GM18505 (cell line): ENCODE measurements around the gene ADAT2.
"Not testable (repeated sequence)": the region's sequence is repeated elsewhere in the genome, so short reads cannot be mapped to it uniquely, and the experiment has no call there.

Experiments
- ATAC-seq: cut with Tn5 transposase; IDR thresholded peaks from one replicate; pipeline ENCODE4 v1.9.1; 2021; ENCODE audit not compliant: unreplicated experiment
- POLR2A ChIP-seq: IDR thresholded peaks from 4 replicates; pipeline ENCODE4 v1.6.1; 2011; ENCODE audit warnings: borderline replicate concordance; ENCODE audit not compliant: insufficient read depth, insufficient read length; ENCODE audit errors: extremely low read depth

Gene ADAT2

DNA sequence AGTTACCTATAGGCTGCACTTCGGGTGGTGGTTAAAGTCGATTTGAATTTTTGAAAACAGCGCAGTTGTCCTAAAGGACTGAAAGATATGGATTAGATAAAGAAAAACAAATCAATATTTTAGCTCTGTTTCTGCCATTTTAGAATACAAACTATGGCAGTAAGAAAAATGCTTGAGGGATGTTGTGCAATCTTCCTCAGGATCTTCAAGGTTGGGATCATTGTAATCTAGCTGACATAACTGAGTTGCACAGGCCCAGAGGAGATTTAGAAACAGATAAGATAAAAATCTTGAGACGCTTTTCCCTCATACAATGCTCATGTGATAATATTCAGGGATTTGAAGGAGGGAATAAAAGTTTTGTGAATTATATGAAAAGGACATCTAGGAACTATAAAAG is 1.0 kb upstream of the ADAT2 start:
- TF ChIP-seq POLR2A: no peak
- no peak for ATAC-seq

DNA sequence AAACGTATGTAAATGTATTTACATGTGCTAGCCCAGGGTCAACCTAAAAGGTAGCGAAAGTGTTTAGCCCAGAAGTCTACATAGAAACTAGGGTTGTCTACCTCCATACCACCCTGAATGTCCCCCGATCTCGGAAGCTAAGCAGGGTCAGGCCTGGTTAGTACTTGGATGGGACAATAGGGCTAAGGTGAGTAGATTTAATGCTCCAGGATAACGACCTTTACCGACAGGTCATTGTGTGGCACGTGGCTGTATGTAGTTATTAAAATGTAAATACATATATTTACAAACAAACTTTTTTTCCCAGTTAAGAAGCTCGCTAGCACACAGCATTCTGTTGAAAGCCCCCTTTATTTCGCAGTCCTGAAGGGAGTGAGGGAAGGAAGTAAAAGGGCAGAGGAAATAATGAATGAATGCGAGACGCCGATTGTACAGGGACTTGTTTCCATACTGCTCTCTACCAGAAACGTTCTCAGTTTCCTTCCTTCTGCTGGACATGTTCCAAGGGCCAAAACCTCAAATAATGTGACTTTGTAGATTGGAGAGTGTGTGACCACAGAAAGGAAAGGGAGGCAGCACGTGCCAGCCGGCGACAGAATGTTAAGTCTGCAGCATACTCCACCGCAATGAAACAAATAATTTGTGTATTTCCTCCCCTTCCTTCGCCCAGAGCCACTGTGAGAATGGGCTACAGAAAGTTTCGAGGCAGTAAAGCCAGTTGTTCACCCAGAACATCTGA is 612 bp downstream of the ADAT2 start:
- TF ChIP-seq POLR2A: no peak
- peak; percentile 7 for ATAC-seq

DNA sequence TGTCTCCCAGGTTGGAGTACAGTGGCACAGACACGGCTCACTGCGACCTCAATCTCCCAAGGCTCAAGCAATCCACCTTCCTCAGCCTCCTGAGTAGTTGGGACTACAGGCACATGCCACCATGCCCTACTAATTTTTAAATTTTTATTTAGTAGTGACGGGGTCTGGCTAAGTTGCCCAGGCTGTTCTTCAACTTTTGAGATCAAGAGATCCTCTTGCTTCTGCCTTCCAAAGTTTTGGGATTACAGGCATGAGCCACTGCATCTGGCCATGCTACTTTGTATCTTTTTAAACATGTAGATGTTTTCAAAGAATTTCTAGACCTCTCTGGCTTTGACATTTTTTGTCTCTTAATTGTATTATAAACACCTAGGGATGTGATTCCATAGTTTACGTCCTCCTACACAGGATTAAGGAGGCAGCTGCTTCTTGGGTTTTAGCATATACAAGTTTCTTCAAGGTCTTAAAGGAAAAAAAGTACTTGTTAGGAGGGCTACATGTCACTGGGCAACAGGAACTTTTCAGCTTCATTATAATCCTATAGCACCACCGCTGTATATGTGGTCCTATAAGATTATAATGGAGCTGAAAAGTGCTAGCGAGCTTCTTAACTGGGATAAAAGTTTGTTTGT is 1.3 kb downstream of the ADAT2 start:
- TF ChIP-seq POLR2A: no peak
- no peak for ATAC-seq

DNA sequence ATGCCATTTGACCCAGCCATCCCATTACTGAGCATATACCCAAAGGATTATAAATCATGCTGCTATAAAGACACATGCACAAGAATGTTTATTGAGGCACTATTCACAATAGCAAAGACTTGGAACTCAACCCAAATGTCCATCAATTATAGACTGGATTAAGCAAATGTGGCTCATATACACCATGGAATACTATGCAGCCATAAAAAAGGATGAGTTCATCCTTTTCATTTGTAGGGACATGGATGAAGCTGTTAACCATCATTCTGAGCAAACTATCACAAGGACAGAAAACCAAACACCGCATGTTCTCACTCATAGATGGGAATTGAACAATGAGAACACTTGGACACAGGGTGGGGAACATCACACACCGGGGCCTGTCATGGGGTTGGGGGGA is 2.6 kb downstream of the ADAT2 start:
- not testable (repeated sequence) for ATAC-seq

DNA sequence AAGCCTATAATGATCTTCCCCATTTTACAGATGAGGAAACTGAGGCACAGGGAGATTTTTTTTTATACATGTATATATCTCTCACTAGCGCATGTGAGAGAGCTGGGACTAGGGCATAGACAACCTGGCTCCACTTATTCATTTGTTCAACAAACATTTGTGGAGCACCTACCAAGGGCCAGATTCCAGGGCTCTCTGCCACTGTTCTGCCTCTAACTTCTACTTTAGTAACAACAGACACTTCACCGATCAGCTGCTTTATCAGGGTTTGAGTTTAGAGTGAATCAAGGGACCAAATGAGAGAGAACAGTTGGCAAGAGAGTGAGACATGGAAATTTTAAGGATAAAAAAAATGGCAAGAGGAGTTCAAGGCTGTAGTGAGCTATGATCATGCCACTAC is 7.4 kb downstream of the ADAT2 start:
- TF ChIP-seq POLR2A: no peak
- no peak for ATAC-seq

DNA sequence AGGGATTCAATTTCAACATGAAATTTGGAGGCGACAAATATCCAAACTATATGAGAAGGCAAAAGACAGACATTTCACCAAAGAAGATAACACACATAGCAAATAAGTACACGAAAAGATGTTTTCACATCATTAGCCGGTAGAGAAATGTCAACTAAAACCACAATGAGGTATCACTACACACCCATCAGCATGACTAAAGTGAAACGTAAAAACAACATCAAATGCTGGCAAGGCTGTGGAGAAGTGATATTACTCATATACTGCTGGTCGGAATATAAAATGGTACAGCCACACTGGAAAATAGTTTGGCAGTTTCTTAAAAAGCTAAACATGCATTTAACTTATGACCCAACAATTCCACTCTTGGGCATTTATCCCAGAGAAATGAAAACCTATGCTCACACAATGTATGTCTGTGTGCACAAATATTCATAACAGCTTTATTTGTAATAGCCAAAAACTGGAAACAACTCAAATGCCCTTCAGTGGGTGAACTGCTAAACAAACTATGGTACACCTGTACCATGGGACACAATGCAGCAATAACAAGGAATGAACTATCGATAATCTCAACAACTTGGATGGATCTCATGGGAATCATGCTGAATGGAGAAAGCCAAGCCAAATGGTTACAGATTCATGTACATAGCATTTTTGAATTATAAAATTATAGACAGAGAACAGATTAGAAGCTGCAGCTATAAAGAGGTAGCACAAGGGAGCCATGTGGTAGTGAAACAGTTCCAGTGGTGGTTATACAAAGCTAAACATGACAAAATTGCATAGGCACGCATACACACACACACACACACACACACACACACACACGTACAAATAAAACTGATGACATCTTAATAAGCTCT is 8.6 kb downstream of the ADAT2 start:
- ATAC-seq: no peak

DNA sequence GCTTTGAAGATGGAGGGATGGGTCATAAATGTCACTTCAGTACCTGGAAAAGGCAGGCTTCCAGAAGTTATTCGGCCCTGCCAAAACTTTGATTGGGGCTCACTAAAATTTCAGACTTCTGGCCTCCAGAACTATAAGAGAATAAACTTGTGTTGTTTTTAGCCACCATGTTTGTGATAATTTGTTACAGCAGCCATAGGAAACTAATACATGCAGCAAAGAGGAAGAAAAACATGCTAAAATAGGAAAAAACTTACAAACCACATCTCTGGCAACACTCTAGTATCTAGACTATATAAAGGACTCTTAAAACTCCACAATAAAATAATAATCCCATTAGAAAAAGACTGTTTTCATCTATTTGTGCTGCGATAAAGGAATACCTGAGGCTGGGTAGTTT is 9.5 kb downstream of the ADAT2 start:
- TF ChIP-seq POLR2A: no peak
- no peak for ATAC-seq

More for the DNA sequence above, 8.6 kb downstream of the ADAT2 start:
- TF ChIP-seq POLR2A: no peak

DNA sequence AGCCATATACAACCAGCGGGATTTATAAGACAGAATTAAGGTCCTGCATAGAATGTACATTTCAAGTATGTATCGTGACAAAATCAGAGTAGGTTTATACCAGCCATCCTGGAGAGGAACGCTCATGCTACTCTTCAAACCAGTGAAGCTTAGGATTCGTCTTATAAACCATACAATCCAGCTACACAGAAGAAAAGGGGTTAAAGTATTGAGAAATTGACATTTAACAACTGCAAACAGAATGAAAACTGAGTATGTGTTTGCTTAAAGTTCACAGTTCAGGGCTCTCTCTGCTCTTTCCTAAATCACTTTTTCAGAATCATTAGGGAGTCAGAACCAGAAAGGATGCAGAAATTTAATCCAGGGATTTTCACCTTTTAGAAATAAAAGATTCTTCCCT is 17.9 kb downstream of the ADAT2 start:
- TF ChIP-seq POLR2A: no peak

DNA sequence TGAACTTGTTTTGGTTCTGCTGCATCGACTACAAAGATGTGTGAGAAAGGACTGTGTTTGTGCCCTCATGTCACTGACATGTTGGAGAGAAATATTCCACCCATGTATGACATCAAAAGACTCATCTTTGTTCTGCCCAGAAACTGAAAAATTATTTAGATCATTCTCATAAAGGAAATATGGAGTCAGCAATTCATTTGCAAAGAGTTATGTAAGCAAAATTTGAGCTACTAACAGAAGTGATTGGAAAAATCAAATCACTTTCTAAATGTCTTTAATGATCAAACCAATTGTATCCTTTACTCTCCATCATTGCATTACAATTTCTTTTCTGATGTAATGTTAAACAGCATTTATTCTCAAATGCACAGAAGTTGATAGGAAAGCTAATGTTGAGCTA is 19.3 kb downstream of the ADAT2 start:
- no peak for TF ChIP-seq POLR2A
- ATAC-seq: no peak

More for the DNA sequence above, 17.9 kb downstream of the ADAT2 start:
- no peak for ATAC-seq

DNA sequence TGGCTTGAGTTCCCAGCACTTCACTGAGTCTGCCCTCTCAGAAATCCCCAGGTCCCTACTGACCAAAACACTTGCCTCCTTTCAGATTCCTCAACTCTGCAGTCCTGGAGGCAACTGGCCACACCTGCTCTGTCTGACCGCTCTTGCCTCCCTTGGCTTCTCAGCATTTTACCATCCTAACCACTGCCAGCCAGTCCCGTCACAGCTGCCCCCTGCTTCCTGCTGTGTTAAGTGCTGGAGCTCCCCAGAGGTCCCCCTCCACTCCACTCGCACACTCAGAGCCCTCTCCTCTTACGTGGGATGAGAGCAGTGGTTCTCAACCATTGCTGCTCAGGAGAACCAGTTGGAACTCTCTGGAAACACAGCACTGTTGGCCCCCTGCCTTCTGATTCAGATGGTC is 20.5 kb downstream of the ADAT2 start:
- TF ChIP-seq POLR2A: no peak
- ATAC-seq: no peak

DNA sequence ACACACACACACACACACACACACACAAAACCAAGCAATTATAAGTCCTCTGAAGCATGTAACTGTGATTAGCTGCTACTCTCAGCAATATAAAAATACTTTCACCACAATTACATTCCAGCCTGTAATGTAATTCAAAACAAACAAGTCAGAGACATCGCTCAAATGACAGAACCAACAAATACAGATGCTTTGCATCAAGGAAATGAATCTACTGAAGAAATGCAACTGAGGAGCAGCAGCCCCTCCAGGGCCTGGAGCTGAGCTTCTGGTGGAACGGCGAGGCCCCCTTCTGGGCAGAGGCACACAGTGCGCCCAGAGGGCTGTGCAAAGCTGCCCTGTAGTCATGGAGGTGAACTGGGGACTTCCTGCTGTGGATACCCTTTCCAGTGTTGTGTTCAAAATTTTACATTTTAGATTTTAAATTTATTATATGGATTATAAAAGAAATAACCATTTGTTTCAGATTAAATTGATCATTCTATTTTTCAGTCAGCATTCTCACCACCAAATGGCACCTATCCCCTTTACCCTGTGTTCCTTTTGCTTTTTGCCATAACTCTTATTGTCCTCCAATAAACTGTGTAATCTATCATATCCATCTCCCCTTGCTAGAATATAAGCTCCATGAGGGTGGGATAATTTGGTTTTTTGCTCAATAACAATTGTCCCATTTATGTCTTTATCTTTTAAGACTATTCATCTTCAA is 23.2 kb downstream of the ADAT2 start:
- peak; percentile 99 for ATAC-seq
- no peak for TF ChIP-seq POLR2A

DNA sequence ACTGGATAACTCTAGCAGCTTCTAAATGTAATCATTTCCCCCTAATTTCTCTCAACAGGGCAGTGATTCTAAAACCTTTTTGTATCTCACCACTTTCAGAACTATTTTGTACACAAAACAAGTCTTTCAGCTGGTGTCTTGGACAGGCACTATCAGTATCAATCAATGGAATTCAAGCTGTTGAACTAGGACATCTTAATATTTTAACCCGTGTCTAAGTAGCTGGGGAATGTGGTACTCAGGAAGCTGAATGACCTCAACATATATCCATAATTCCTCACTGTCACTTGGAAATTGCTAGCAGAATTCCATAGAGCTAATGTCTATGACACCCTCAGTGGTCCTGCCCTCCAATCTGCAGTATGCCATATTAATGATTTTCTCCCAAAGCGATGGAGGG is 24.5 kb downstream of the ADAT2 start:
- TF ChIP-seq POLR2A: no peak
- no peak for ATAC-seq

DNA sequence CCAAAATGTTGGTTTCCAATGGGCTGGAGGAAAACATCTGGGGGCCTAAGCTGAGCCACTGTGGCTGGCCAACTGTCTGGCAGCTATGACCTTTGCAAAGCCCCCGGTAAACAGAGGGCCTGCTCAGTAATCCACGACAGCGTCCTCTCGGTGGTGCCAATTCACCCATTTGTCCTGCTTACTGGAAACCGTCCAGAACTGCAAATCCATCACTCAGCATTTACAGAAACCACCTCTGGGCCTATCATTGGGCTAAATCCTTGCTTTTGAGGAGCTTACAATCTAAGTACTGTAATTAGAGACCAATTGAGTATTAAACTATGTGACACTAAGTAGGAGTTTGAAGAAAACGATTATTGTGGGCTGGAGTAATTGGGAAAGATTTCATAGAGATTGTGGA is 31.0 kb downstream of the ADAT2 start:
- no peak for ATAC-seq
- no peak for TF ChIP-seq POLR2A

DNA sequence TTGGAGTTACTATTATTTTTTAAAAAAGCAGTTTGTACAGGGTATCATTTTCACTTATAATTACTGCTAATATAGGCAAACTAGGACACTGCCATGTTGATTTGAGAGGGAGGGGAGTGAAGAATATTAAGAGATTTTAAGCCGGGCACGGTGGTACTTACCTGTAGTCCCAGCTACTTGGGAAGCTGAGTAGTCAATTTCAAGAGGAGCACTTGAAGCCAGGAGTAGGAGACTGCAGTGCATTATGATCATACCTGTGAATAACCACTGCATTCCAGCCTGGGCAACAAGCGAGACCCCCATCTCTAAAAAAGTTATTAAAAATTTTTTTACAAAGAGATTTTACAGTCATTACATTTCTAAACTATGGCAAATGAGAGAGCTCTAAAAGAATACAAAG is 35.7 kb downstream of the ADAT2 start:
- no peak for TF ChIP-seq POLR2A
- no peak for ATAC-seq

DNA sequence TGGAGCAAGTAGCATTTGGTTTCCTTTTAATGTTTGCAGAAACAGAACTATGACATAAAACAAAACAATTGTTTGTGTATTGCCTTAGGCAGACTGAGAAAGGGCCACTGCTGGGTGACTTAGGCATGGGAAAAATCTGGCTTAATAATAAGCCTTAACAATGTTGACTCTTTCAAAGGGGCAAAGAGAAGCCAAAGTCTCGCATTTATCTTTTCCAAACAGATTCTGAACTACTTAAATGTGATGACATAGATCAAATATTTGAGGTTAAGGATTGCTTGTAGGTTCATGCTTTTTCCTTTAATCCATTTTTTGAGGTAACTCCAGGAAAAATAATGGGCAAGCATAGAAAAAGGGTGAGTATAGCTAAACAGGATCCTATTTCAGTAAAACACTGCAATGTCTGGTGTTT is 39.6 kb downstream of the ADAT2 start:
- TF ChIP-seq POLR2A: no peak
- no peak for ATAC-seq
